GF-D8 (cell line): ENCODE results near the gene MAST3.
A peak's percentile ranks its signal among the peaks of the same experiment; 100 is the strongest.

Source experiments
- DNase-seq: peaks from one replicate; lab custom pipeline; 2025; lab: John Stamatoyannopoulos, UW

Gene MAST3

GRCh38 chr19:18112989-18113478, 15.5 kb downstream of the MAST3 start:
- DNase-seq: peak; percentile 38

GRCh38 chr19:18113827-18114226, 16.2 kb downstream of the MAST3 start:
- DNase-seq: no peak

DNA sequence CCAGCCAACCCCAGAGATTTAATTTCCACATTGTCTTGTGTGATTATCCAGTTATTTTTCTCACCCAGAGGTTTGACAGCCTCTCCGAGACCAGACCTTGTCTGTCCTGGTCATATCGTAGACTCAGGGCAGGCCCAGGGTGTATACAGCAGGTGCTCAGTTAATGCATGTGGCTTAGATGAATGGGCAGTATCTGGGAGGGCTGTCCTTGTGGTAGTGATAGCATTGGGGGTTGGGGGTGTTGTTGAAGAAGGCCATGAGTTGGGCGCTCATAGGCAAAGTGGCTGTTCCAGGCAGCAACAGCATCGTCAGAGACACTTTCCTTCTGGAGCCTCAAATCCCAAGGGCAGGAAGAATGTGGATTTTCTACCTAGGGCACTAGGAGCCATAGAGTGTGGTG, 16.9 kb downstream of the MAST3 start:
- no peak for DNase-seq

- DNase-seq: no peak
Observed at GRCh38 chr19:18117364-18117691, 19.8 kb downstream of the MAST3 start.

DNA sequence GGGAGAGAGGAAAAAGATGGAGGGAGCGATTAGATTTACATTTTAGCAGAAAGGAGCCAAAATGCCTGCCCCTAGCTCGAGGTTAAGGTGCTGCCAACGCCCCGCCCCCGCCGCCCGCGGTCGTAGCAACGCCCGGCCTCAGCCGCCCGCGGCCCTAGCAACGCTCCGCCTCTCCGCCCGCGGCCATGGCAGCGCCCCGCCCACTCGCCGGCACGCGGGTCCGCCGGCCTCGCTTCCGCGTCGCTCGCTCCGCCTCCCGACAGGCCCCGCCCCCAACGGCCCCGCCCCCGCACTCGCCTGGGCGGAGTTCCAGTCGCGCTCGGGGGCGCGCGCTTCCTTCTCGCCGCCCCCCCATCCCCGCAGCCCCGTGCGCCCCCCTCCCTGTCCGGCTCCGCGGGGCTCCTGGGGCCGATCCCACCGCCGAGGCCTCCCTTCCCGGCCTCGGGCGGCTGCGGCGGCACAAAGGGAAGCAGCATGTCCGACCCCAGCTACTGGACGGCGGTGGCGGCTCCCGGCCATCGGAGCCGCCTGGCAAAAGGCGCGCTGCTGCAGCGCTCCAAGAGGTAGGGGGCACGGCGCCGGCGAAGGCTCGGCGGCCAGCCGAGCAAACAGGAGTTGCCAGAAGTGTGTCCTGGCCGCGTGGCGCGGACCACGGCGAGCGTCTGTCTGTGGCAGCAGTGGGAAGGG, 20.3 kb downstream of the MAST3 start:
- peak; percentile 50 for DNase-seq

DNA sequence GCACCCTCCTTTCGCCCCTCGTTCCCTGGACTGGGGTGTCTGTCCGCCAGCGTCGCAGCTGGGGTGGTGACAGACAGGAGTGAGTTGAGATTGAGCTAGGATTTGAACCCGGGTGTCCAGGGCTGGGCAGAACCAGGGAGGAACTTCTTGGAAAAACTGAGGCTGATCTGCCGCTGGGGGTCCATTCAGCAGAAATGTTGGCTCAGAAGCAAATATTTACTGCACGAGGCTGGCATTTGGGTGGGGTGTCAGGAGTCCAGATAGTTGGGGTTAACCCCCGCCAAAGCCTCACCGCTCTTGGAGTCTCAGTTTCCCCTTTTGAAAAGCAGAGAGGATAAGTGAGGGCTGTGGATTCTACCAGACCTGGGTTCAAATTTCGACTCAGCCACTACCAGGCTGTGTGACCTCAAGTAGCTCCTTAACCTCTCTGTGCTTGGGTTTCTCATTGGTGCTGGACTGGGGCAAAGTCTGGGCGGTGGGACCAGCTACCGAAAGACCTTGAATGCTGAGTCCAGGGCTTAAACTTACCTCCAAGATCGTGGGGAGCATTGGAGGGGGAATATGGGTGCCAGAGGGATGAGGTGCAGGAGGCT, 20.9 kb downstream of the MAST3 start:
- DNase-seq: no peak

DNA sequence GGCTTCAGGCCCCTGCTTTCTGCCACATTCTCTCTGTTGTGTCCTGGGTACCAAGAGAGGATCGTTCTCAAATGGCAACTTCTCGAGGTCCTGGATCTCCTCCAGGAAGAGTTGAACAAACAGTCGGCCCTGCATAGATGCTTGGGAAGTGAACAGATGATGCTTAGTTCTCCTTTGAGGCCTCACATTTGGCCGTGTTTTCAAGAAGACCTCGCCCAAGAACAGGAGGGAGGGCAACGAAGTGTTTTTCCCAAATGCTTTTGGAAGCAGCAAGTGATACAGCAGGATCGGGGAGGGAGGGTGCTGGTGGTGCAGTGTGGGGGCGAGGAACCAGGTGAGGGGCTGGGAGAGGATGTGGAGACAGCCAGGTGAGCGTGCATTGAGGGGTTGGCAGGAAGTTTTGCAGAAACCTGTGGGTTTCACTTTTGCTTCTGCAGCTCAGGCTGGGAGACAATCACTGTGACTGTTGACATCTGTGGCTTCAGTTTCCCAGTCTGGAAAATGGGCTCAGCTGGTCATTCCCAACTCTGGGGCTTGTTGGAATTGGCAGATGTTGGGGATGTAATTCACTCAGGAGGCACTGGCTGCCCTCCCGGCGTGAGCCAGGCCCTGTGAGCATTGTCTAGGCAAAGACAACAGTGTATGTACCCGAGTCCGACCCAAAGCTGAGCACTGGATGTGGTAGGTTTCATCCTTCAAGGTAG, 21.6 kb downstream of the MAST3 start:
- no peak for DNase-seq

DNA sequence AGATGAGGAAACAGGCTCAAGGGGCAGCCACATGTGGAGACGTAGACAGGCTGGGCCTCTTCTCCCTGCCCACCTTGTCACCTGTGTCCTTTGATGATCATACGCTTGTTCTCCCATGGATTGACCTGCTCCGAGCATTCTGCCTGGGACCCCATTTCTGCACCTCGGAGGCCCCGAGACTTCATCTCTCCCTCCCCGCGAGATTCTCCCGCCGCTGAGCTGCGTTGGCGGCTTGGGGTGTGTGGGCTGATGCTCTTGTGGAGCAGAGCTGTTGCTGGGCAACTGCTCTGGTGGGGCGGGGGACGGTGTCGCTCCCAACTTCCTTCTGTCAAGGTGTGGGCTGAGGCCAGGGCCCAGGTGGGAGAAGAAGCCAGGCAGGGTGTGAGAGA, 22.1 kb downstream of the MAST3 start:
- DNase-seq: no peak

DNA sequence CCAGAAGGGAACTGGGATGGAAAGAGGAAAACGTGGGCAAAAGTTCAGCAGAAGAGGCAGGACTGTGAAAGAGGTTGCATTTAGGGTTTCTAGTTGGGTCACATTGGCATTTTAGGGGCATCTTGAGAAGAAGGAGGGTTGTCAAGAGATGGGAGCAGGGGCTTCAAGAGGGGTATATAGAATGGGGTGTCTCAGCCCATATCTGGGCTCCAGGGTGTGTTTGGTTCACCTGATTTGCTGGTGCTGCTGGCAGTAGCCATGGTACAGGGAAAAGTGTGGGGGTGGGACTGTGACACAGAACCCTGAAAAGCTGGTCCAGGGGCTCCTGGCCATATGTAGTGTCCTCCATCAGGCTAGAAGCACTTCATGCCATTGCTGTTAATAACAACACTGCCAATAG, 22.5 kb downstream of the MAST3 start:
- DNase-seq: no peak

DNA sequence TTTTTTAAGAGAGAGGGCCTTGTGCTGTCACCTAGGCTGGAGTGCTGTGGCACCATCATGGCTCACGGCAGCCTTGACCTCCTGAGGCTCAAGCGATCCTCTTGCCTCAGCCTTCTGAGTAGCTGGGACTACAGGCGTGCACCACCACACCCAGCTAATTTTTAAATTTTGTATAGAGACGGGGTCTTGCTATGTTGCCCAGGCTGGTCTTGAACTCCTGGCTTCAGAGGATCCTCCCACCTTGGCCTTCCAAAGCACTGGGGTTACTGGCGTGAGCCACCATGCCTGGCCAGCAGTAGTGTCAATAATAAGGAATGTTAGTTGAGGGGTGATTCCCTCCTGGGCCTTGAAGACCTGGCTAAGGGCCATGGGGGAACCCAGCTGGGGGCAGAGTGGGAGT, 23.6 kb downstream of the MAST3 start:
- DNase-seq: no peak

DNA sequence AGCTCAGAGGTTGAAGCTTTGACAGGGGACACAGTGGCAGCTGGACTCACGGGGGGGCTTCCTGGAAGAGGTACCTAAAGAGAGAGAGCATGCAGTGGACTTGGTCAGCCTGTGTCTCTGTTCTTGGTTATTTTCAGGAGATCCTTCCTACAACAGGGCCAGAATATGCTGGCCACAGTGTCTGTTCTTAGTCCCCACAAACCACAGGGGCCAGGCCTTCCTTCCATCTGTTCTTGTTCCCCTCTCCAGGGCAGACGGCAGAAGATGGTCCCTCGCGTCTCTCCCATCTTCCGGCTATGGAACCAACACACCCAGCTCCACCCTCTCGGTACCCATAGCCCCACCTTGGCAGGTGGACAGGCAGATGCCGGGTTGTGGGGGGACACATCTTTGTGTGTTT, 24.8 kb downstream of the MAST3 start:
- DNase-seq: no peak

GRCh38 chr19:18122860-18123795, 25.6 kb downstream of the MAST3 start:
- DNase-seq: no peak

- DNase-seq: no peak
Observed at GRCh38 chr19:18123819-18124218, 26.2 kb downstream of the MAST3 start.

DNA sequence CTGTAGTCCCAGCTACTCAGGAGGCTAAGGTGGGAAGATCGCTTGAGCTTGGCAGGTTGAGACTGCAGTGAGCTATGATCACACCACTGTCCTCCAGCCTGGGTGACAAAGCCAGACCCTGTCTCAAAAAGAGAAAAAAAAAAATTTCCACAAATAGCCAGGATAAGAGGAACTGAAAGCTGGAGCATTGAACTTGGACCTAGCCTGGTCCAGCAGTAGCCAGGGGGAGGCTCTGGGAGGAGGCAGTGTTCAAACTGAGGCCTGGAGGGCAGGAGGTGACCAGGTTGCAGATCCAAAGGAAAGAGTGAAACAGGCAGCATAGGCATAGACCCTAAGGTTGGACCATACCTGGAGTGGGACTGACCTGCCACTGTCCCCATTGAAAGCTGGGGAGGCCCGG, 28.5 kb downstream of the MAST3 start:
- DNase-seq: no peak

DNA sequence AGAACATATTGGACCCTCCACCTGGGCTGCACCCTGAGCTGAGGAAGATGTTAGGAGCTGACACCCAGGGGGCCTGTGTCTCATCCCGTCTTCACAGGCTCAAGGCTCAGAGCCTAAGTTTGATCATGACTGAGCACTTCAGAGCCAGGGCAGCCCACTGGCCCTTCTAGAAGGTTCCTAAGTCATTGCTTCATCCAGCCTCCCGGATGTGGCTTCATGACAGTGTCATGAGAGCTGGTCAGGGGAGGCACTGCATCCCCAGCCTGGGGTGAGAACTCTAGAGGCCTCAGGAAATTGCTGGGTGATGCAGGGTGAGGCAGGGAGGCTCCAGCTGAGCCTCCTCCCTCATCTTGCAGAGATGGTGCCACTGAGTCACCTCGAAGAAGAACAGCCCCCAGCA, 30.5 kb downstream of the MAST3 start:
- DNase-seq: peak; percentile 64

- DNase-seq: no peak
Observed at GRCh38 chr19:18128805-18129204, 31.2 kb downstream of the MAST3 start.

GRCh38 chr19:18130523-18131242, 33.1 kb downstream of the MAST3 start:
- no peak for DNase-seq

- DNase-seq: no peak
Observed at GRCh38 chr19:18131841-18132596, 34.4 kb downstream of the MAST3 start.

- no peak for DNase-seq
Observed at GRCh38 chr19:18135712-18136584, 38.4 kb downstream of the MAST3 start.

GRCh38 chr19:18137242-18137641, 39.7 kb downstream of the MAST3 start:
- no peak for DNase-seq
